Ovary (tissue), 3 donors: ENCODE data around the gene AFAP1.

Source experiments
- CTCF ChIP-seq, 3 donors: fragments of 450-650 bp in 2 of 3; fragments of 200-600 bp in 1 of 3; IDR thresholded peaks; one replicate each; pipeline versions ENCODE4 v1.5.1 to v1.8.0; 2016 to 2022; ENCODE audit warnings: antibody characterized with exemption in 3 of 3, mild to moderate bottlenecking in 1 of 3
- EP300 ChIP-seq: sonication (generic); formaldehyde crosslinking; IDR thresholded peaks from one replicate; pipeline ENCODE4 v1.6.1; 2017; ENCODE audit warnings: antibody characterized with exemption
- POLR2A ChIP-seq: fragments of 450-650 bp; IDR thresholded peaks from one replicate; pipeline ENCODE4 v1.6.1; 2017; ENCODE audit warnings: antibody characterized with exemption, mild to moderate bottlenecking, moderate library complexity
- donor health status: DM: no; HTN: no; CAD: no.

DNA sequence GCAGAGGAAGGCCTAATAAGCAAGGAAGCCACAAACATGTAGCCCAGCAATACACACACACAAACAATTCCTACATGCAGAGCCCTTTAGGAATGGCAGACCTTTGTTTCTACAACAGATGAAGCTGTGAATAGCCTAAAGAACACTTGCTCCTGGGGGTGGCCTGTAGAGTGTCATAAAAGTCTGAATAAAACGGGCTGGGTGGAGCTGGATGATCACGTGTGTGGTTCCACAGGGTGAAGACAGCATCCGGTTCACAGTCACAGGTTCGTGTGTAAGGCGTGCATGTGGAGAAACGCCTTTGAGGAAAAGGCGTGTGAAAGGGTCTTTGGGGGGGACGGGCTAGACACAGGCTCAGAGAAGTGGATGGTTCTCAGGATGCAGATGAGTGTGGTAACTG is 156.1 kb downstream of the AFAP1 start:
- TF ChIP-seq CTCF (IDR thresholded peaks at IDR 0.05) (no peak), EP300 (no peak), POLR2A (no peak)
